ENCODE measurements around the gene SFTA2. TPM values are rescaled to one million over a fixed set of nuclear protein-coding genes. Genes with fewer than 3 reads are reported as not detected.

Gene SFTA2
- total and polyA plus RNA-seq, 5 donors from 2014 or later, result 0.25 to 0.32 TPM; not detected in 3

- Histone ChIP-seq H3K9me3 (ENCODE audit: control insufficient read depth in 2 of 2, low read length in 2 of 2) (no peaks in the 10 kb centered on the region), H3K4me3 (ENCODE audit: low read depth, low read length) (no peak overlapping the region), H3K36me3 (ENCODE audit: control insufficient read depth, insufficient read depth, low read length) (no peaks in the 10 kb centered on the region), H3K4me1 (ENCODE audit: control insufficient read depth, insufficient read depth, low read length, poor library complexity, severe bottlenecking) (no peaks in the 10 kb centered on the region), H3K27ac (ENCODE audit: insufficient read depth, low read length, poor library complexity, severe bottlenecking) (no peak overlapping the region), H3K27me3 (ENCODE audit: control insufficient read depth, insufficient read depth, low read length) (no peaks in the 10 kb centered on the region)
- Mint-ChIP-seq H3K9me3 (no peaks in the 10 kb centered on the region), H3K27me3 (peaks cover 10% of the 10 kb centered on the region), H3K4me3 (no peak overlapping the region), H3K27ac (no peak overlapping the region), H3K36me3 (peaks cover 8% of the 10 kb centered on the region), H3K4me1 (peaks cover 0 to 3% (median 0%) of the 10 kb centered on the region in 4 donors)
- DNase-seq (no peak), ATAC-seq (ENCODE audit: low read depth in 2 of 2) (no peak)
Observed at GRCh38 chr6:30901436-30901835, 30.5 kb downstream of the SFTA2 start.

GRCh38 chr6:30900863-30901417 is 31.0 kb downstream of the SFTA2 start:
- Histone ChIP-seq H3K27me3 (ENCODE audit: control insufficient read depth, insufficient read depth, low read length) (no peaks in the 10 kb centered on the region), H3K9me3 (ENCODE audit: control insufficient read depth in 2 of 2, low read length in 2 of 2) (no peaks in the 10 kb centered on the region), H3K36me3 (ENCODE audit: control insufficient read depth, insufficient read depth, low read length) (no peaks in the 10 kb centered on the region), H3K27ac (ENCODE audit: insufficient read depth, low read length, poor library complexity, severe bottlenecking) (no peak overlapping the region), H3K4me3 (ENCODE audit: low read depth, low read length) (no peak overlapping the region), H3K4me1 (ENCODE audit: control insufficient read depth, insufficient read depth, low read length, poor library complexity, severe bottlenecking) (no peaks in the 10 kb centered on the region)
- H3K27ac Mint-ChIP-seq, result no peak overlapping the region
- H3K9me3 Mint-ChIP-seq, result no peaks in the 10 kb centered on the region
- H3K4me3 Mint-ChIP-seq, result no peak overlapping the region
- H3K27me3 Mint-ChIP-seq, result peaks cover 10% of the 10 kb centered on the region
- peaks cover 9% of the 10 kb centered on the region for H3K36me3 Mint-ChIP-seq
- peaks cover 0 to 3% (median 0%) of the 10 kb centered on the region in 4 donors for H3K4me1 Mint-ChIP-seq
- DNase-seq, result no peak
- ATAC-seq (ENCODE audit: low read depth in 2 of 2), result no peak

- Histone ChIP-seq H3K9me3 (ENCODE audit: control insufficient read depth in 2 of 2, low read length in 2 of 2) (no peaks in the 10 kb centered on the region), H3K4me3 (ENCODE audit: low read depth, low read length) (no peak overlapping the region), H3K27me3 (ENCODE audit: control insufficient read depth, insufficient read depth, low read length) (no peaks in the 10 kb centered on the region), H3K4me1 (ENCODE audit: control insufficient read depth, insufficient read depth, low read length, poor library complexity, severe bottlenecking) (no peaks in the 10 kb centered on the region), H3K27ac (ENCODE audit: insufficient read depth, low read length, poor library complexity, severe bottlenecking) (no peak overlapping the region), H3K36me3 (ENCODE audit: control insufficient read depth, insufficient read depth, low read length) (no peaks in the 10 kb centered on the region)
- Mint-ChIP-seq H3K27me3 (peaks cover 10% of the 10 kb centered on the region), H3K9me3 (no peaks in the 10 kb centered on the region), H3K4me3 (no peak overlapping the region), H3K4me1 (peaks cover 0 to 3% (median 0%) of the 10 kb centered on the region in 4 donors), H3K27ac (no peak overlapping the region), H3K36me3 (peaks cover 22% of the 10 kb centered on the region)
- DNase-seq (no peak), ATAC-seq (ENCODE audit: low read depth in 2 of 2) (no peak)
Observed at GRCh38 chr6:30898750-30899360, 33.1 kb downstream of the SFTA2 start.

GRCh38 chr6:30897882-30898281 is 34.1 kb downstream of the SFTA2 start:
- H3K36me3 ChIP-seq (ENCODE audit: control insufficient read depth, insufficient read depth, low read length), result no peaks in the 10 kb centered on the region
- no peaks in the 10 kb centered on the region for H3K27me3 ChIP-seq (ENCODE audit: control insufficient read depth, insufficient read depth, low read length)

GRCh38 chr6:30896541-30896940 is 35.4 kb downstream of the SFTA2 start:
- Histone ChIP-seq H3K27me3 (ENCODE audit: control insufficient read depth, insufficient read depth, low read length) (no peaks in the 10 kb centered on the region), H3K27ac (ENCODE audit: insufficient read depth, low read length, poor library complexity, severe bottlenecking) (no peak overlapping the region), H3K4me1 (ENCODE audit: control insufficient read depth, insufficient read depth, low read length, poor library complexity, severe bottlenecking) (no peaks in the 10 kb centered on the region), H3K36me3 (ENCODE audit: control insufficient read depth, insufficient read depth, low read length) (no peaks in the 10 kb centered on the region), H3K4me3 (ENCODE audit: low read depth, low read length) (no peak overlapping the region), H3K9me3 (ENCODE audit: control insufficient read depth in 2 of 2, low read length in 2 of 2) (no peaks in the 10 kb centered on the region)
- DNase-seq (no peak), ATAC-seq (ENCODE audit: low read depth in 2 of 2) (no peak)
- peaks cover 26% of the 10 kb centered on the region for H3K36me3 Mint-ChIP-seq
- peaks cover 4% of the 10 kb centered on the region for H3K27me3 Mint-ChIP-seq
- H3K4me3 Mint-ChIP-seq, result no peak overlapping the region
- no peaks in the 10 kb centered on the region for H3K4me1 Mint-ChIP-seq
- H3K9me3 Mint-ChIP-seq, result no peaks in the 10 kb centered on the region
- H3K27ac Mint-ChIP-seq, result peak overlapping the region in 1 of 3 donors; percentile 81

More at GRCh38 chr6:30897882-30898281, 34.1 kb downstream of the SFTA2 start:
- Histone ChIP-seq H3K4me3 (ENCODE audit: low read depth, low read length) (no peak overlapping the region), H3K27ac (ENCODE audit: insufficient read depth, low read length, poor library complexity, severe bottlenecking) (no peak overlapping the region), H3K9me3 (ENCODE audit: control insufficient read depth in 2 of 2, low read length in 2 of 2) (no peaks in the 10 kb centered on the region), H3K4me1 (ENCODE audit: control insufficient read depth, insufficient read depth, low read length, poor library complexity, severe bottlenecking) (no peaks in the 10 kb centered on the region)
- peaks cover 9% of the 10 kb centered on the region for H3K27me3 Mint-ChIP-seq
- DNase-seq (no peak), ATAC-seq (ENCODE audit: low read depth in 2 of 2) (no peak)
- H3K9me3 Mint-ChIP-seq, result no peaks in the 10 kb centered on the region
- no peak overlapping the region for H3K27ac Mint-ChIP-seq
- peaks cover 0 to 2% (median 0%) of the 10 kb centered on the region in 4 donors for H3K4me1 Mint-ChIP-seq
- H3K36me3 Mint-ChIP-seq, result peaks cover 22% of the 10 kb centered on the region
- no peak overlapping the region for H3K4me3 Mint-ChIP-seq

GRCh38 chr6:30895343-30895742 is 36.6 kb downstream of the SFTA2 start:
- no peak for DNase-seq
- no peak for ATAC-seq (ENCODE audit: low read depth in 2 of 2)
- no peak overlapping the region for H3K4me3 ChIP-seq (ENCODE audit: low read depth, low read length)
- no peak overlapping the region for H3K27ac ChIP-seq (ENCODE audit: insufficient read depth, low read length, poor library complexity, severe bottlenecking)
- H3K9me3 Mint-ChIP-seq, result no peaks in the 10 kb centered on the region
- peaks cover 0 to 1% (median 0%) of the 10 kb centered on the region in 4 donors for H3K4me1 Mint-ChIP-seq
- no peaks in the 10 kb centered on the region for H3K9me3 ChIP-seq (ENCODE audit: control insufficient read depth in 2 of 2, low read length in 2 of 2)
- H3K27ac Mint-ChIP-seq, result no peak overlapping the region
- peaks cover 4% of the 10 kb centered on the region for H3K27me3 Mint-ChIP-seq
- H3K4me1 ChIP-seq (ENCODE audit: control insufficient read depth, insufficient read depth, low read length, poor library complexity, severe bottlenecking), result no peaks in the 10 kb centered on the region
- peaks cover 28% of the 10 kb centered on the region for H3K36me3 Mint-ChIP-seq
- H3K27me3 ChIP-seq (ENCODE audit: control insufficient read depth, insufficient read depth, low read length), result no peaks in the 10 kb centered on the region
- H3K4me3 Mint-ChIP-seq, result no peak overlapping the region
- H3K36me3 ChIP-seq (ENCODE audit: control insufficient read depth, insufficient read depth, low read length), result no peaks in the 10 kb centered on the region

GRCh38 chr6:30894935-30895334 is 37.0 kb downstream of the SFTA2 start:
- no peaks in the 10 kb centered on the region for H3K36me3 ChIP-seq (ENCODE audit: control insufficient read depth, insufficient read depth, low read length)
- DNase-seq (no peak), ATAC-seq (ENCODE audit: low read depth in 2 of 2) (no peak)
- peak overlapping the region in 1 of 3 donors; percentile 34 for H3K27ac Mint-ChIP-seq
- peaks cover 4% of the 10 kb centered on the region for H3K27me3 Mint-ChIP-seq
- H3K4me3 ChIP-seq (ENCODE audit: low read depth, low read length), result no peak overlapping the region
- H3K36me3 Mint-ChIP-seq, result peaks cover 32% of the 10 kb centered on the region
- H3K9me3 Mint-ChIP-seq, result no peaks in the 10 kb centered on the region
- H3K9me3 ChIP-seq (ENCODE audit: control insufficient read depth in 2 of 2, low read length in 2 of 2), result no peaks in the 10 kb centered on the region
- no peaks in the 10 kb centered on the region for H3K27me3 ChIP-seq (ENCODE audit: control insufficient read depth, insufficient read depth, low read length)
- H3K4me1 Mint-ChIP-seq, result peaks cover 0 to 3% (median 0%) of the 10 kb centered on the region in 4 donors
- no peak overlapping the region for H3K27ac ChIP-seq (ENCODE audit: insufficient read depth, low read length, poor library complexity, severe bottlenecking)
- no peaks in the 10 kb centered on the region for H3K4me1 ChIP-seq (ENCODE audit: control insufficient read depth, insufficient read depth, low read length, poor library complexity, severe bottlenecking)
- H3K4me3 Mint-ChIP-seq, result no peak overlapping the region

GRCh38 chr6:30894381-30894780 is 37.6 kb downstream of the SFTA2 start:
- H3K4me3 Mint-ChIP-seq, result no peak overlapping the region
- H3K4me1 ChIP-seq (ENCODE audit: control insufficient read depth, insufficient read depth, low read length, poor library complexity, severe bottlenecking), result no peaks in the 10 kb centered on the region
- ATAC-seq (ENCODE audit: low read depth in 2 of 2), result no peak
- H3K27ac ChIP-seq (ENCODE audit: insufficient read depth, low read length, poor library complexity, severe bottlenecking), result no peak overlapping the region
- DNase-seq, result no peak
- peak overlapping the region in 1 of 3 donors; percentile 5 for H3K27ac Mint-ChIP-seq
- H3K9me3 ChIP-seq (ENCODE audit: control insufficient read depth in 2 of 2, low read length in 2 of 2), result no peaks in the 10 kb centered on the region
- no peak overlapping the region for H3K4me3 ChIP-seq (ENCODE audit: low read depth, low read length)
- no peaks in the 10 kb centered on the region for H3K9me3 Mint-ChIP-seq
- peaks cover 0 to 3% (median 0%) of the 10 kb centered on the region in 4 donors for H3K4me1 Mint-ChIP-seq
- H3K27me3 Mint-ChIP-seq, result peaks cover 7% of the 10 kb centered on the region
- no peaks in the 10 kb centered on the region for H3K27me3 ChIP-seq (ENCODE audit: control insufficient read depth, insufficient read depth, low read length)
- H3K36me3 Mint-ChIP-seq, result peaks cover 36% of the 10 kb centered on the region
- peaks cover 2% of the 10 kb centered on the region for H3K36me3 ChIP-seq (ENCODE audit: control insufficient read depth, insufficient read depth, low read length)

Measured in CD4-positive, CD25-positive, alpha-beta regulatory T cell (primary cell).